WTC11 (cell line): ENCODE measurements around the gene ADAM8. TPM values are rescaled to one million over a fixed set of nuclear protein-coding genes. Genes with fewer than 3 reads are reported as not detected.
A peak's percentile ranks its signal among the peaks of the same experiment; 100 is the strongest.

ENCODE experiments used
- ATAC-seq: fragments of 200-7000 bp; cut with Tn5 transposase; 2 replicates; pipeline ENCODE4 v1.10.0; 2021; ENCODE audit warnings: mild to moderate bottlenecking, moderate library complexity
- CTCF ChIA-PET: fragments of 300-600 bp; sonication (Branson Sonifier 250); formaldehyde crosslinking; loops from one replicate; lab custom pipeline; 2021; ENCODE audit warnings: antibody characterized with exemption; lab: Charles Lee
- POLR2A ChIA-PET: fragments of 350-600 bp; sonication (Branson Sonifier 250); formaldehyde crosslinking; loops from one replicate; lab custom pipeline; 2021; ENCODE audit warnings: antibody characterized with exemption; lab: Charles Lee
- DNase-seq: peaks from one replicate; pipeline ENCODE4 v3.0.0; 2021; ENCODE audit warnings: low spot score
- H3K27ac Mint-ChIP-seq: 2 replicates; pipeline ENCODE4 v1.8.0; 2021; ENCODE audit warnings: mixed read lengths
- H3K27me3 Mint-ChIP-seq: 2 replicates; pipeline ENCODE4 v1.8.0; 2021; ENCODE audit warnings: low read depth, mild to moderate bottlenecking, moderate library complexity, mixed read lengths
- H3K36me3 Mint-ChIP-seq: 2 replicates; pipeline ENCODE4 v1.8.0; 2021; ENCODE audit warnings: mixed read lengths
- H3K4me1 Mint-ChIP-seq: 2 replicates; pipeline ENCODE4 v1.8.0; 2022; ENCODE audit warnings: mixed read lengths
- H3K4me3 Mint-ChIP-seq: 2 replicates; pipeline ENCODE4 v1.8.0; 2021; ENCODE audit warnings: mild to moderate bottlenecking, moderate library complexity, mixed read lengths
- H3K9me3 Mint-ChIP-seq: 2 replicates; pipeline ENCODE4 v1.8.0; 2021; ENCODE audit warnings: mixed read lengths
- CBFB ChIP-seq: sonication (generic); formaldehyde crosslinking; IDR thresholded peaks from 2 replicates; pipeline ENCODE4 v1.8.1; 2022; ENCODE audit warnings: mild to moderate bottlenecking, low read depth, missing genetic modification reagents
- CREB1 ChIP-seq: sonication (generic); formaldehyde crosslinking; IDR thresholded peaks from 2 replicates; pipeline ENCODE4 v1.8.0; 2023; ENCODE audit warnings: mild to moderate bottlenecking, missing genetic modification reagents
- CREM ChIP-seq: sonication (generic); formaldehyde crosslinking; IDR thresholded peaks from 2 replicates; pipeline ENCODE4 v1.8.1; 2022; ENCODE audit warnings: mild to moderate bottlenecking, missing genetic modification reagents, moderate library complexity
- CTCF ChIP-seq: fragments of 200-600 bp; IDR thresholded peaks from 2 replicates; pipeline ENCODE4 v1.8.0; 2022; ENCODE audit warnings: antibody characterized with exemption
- ELF4 ChIP-seq: sonication (generic); formaldehyde crosslinking; IDR thresholded peaks from 2 replicates; pipeline ENCODE4 v1.8.1; 2022; ENCODE audit warnings: low read depth, mild to moderate bottlenecking, moderate library complexity, missing genetic modification reagents
- EMX1 ChIP-seq: fragments of 250-450 bp; sonication (Bioruptor Pico); IDR thresholded peaks from 2 replicates; pipeline ENCODE4 v1.8.0; 2021; ENCODE audit warnings: mild to moderate bottlenecking
- ESRRA ChIP-seq: sonication (generic); formaldehyde crosslinking; IDR thresholded peaks from 2 replicates; pipeline ENCODE4 v1.8.1; 2022; ENCODE audit warnings: mild to moderate bottlenecking, missing genetic modification reagents, borderline replicate concordance
- ETV6 ChIP-seq: sonication (generic); formaldehyde crosslinking; IDR thresholded peaks from 2 replicates; pipeline ENCODE4 v1.8.1; 2022; ENCODE audit warnings: mild to moderate bottlenecking, missing genetic modification reagents
- HMGXB4 ChIP-seq: sonication (generic); formaldehyde crosslinking; IDR thresholded peaks from 2 replicates; pipeline ENCODE4 v1.8.1; 2023; ENCODE audit warnings: mild to moderate bottlenecking, moderate library complexity, missing genetic modification reagents
- MYBL2 ChIP-seq: sonication (generic); formaldehyde crosslinking; IDR thresholded peaks from 2 replicates; pipeline ENCODE4 v1.8.1; 2023; ENCODE audit warnings: mild to moderate bottlenecking, moderate library complexity, missing genetic modification reagents
- NFATC4 ChIP-seq: fragments of 250-450 bp; sonication (Bioruptor Pico); IDR thresholded peaks from 2 replicates; pipeline ENCODE4 v1.9.0; 2021; ENCODE audit warnings: mild to moderate bottlenecking
- NFYB ChIP-seq: sonication (generic); formaldehyde crosslinking; conservative IDR thresholded peaks from 2 replicates; pipeline ENCODE4 v1.8.0; 2022; ENCODE audit warnings: low read depth, missing genetic modification reagents
- NR2C2 ChIP-seq: sonication (generic); formaldehyde crosslinking; IDR thresholded peaks from 2 replicates; pipeline ENCODE4 v1.8.0; 2022; ENCODE audit warnings: mild to moderate bottlenecking, missing genetic modification reagents
- SMAD3 ChIP-seq: sonication (generic); formaldehyde crosslinking; IDR thresholded peaks from 2 replicates; pipeline ENCODE4 v1.8.0; 2022; ENCODE audit warnings: missing genetic modification reagents, mild to moderate bottlenecking, borderline replicate concordance
- SMAD4 ChIP-seq: sonication (generic); formaldehyde crosslinking; IDR thresholded peaks from 2 replicates; pipeline ENCODE4 v1.8.0; 2022; ENCODE audit warnings: mild to moderate bottlenecking, missing genetic modification reagents
- TCF7 ChIP-seq: sonication (generic); formaldehyde crosslinking; IDR thresholded peaks from 2 replicates; pipeline ENCODE4 v1.8.0; 2022; ENCODE audit warnings: mild to moderate bottlenecking, low read depth, missing genetic modification reagents, moderate library complexity
- ZBTB21 ChIP-seq: sonication (generic); formaldehyde crosslinking; IDR thresholded peaks from 2 replicates; pipeline ENCODE4 v1.8.1; 2023; ENCODE audit warnings: mild to moderate bottlenecking, missing genetic modification reagents, borderline replicate concordance
- ZNF232 ChIP-seq: sonication (generic); formaldehyde crosslinking; IDR thresholded peaks from 2 replicates; pipeline ENCODE4 v1.8.0; 2022; ENCODE audit warnings: mild to moderate bottlenecking, missing genetic modification reagents
- ZNF423 ChIP-seq: fragments of 250-450 bp; sonication (Bioruptor Pico); IDR thresholded peaks from 2 replicates; pipeline ENCODE4 v2.1.2; 2022; ENCODE audit warnings: mild to moderate bottlenecking, moderate library complexity
- ZNF671 ChIP-seq: fragments of 250-450 bp; sonication (Bioruptor Pico); IDR thresholded peaks from 2 replicates; pipeline ENCODE4 v1.8.0; 2021; ENCODE audit warnings: mild to moderate bottlenecking
- total RNA-seq: library from RNA; stranded (reverse); gene quantifications from 3 replicates; pipeline ENCODE4 v1.2.3, GENCODE V29; 2021
- TF ChIP-seq, protein P1 (sequence below): sonication (generic); formaldehyde crosslinking; conservative IDR thresholded peaks from 2 replicates; pipeline ENCODE4 v1.8.1; 2022; ENCODE audit warnings: mild to moderate bottlenecking, missing genetic modification reagents
- TF ChIP-seq, protein P2 (sequence below): sonication (generic); formaldehyde crosslinking; IDR thresholded peaks from 2 replicates; pipeline ENCODE4 v1.8.1; 2022; ENCODE audit warnings: low read depth, missing genetic modification reagents, borderline replicate concordance
- TF ChIP-seq, protein P3 (sequence below): sonication (generic); formaldehyde crosslinking; IDR thresholded peaks from 2 replicates; pipeline ENCODE4 v1.8.0; 2023; ENCODE audit warnings: missing genetic modification reagents, mild to moderate bottlenecking, borderline replicate concordance

Gene ADAM8
- total RNA-seq, 1 experiment from 2014 or later, result 7.2 TPM

DNA sequence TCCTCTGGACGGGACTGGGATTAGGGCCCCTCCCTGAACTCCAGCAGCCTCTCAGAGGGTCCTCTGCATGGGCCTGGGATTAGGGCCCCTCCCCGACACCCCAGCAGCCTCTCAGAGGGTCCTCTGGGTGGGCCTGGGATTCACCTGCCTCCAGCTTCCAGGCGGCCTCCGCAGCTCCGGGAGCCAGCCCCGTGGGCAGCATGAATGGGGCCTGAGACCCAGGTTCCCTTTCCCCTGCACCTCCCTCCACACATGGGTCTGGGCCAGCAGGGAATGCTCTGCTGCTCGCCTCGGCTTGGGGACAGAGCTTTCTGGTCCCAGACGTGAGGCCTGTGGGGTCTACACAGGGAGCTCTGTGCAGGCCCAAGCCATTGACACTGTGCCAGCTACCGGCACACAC lies 26.5 kb upstream of the ADAM8 start (continued):
- TF ChIP-seq CREM (CRISPR knock-in tag) (no peak), CTCF (no peak), ESRRA (no peak), CREB1 (CRISPR knock-in tag) (no peak)

DNA sequence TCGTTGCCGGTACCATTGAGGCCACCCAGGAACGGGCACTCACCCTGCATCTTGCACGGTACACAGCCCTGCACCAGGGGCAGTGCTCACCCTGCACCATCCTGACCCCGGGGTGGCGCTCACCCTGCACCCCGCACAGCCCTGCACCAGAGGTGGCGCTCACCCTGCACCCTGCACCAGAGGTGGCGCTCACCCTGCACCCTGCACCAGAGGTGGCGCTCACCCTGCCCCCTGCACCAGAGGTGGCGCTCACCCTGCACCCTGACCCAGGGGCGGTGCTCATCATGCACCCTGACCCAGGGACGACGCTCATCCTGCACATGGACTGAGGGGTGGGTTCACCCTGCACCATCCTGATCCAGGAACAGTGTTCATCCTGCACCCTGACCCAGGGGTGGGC lies 25.6 kb upstream of the ADAM8 start:
- no peaks in the 10 kb centered on the region for H3K9me3 Mint-ChIP-seq
- H3K4me1 Mint-ChIP-seq, result peaks cover 5% of the 10 kb centered on the region
- ChIA-PET POLR2A (no interaction called here), CTCF (interaction anchor here (0.5 to 1.6 kb wide), 2 partner anchors 27 to 45 kb away, joined by 3 to 4 read pairs; no protein-coding TSS in a partner anchor)
- DNase-seq (no peak), ATAC-seq (no peak)
- no peaks in the 10 kb centered on the region for H3K27me3 Mint-ChIP-seq
- no peak overlapping the region for H3K4me3 Mint-ChIP-seq
- TF ChIP-seq ZNF232 (CRISPR knock-in tag), result no peak
- 0 out of 2 replicates have a peak, but pooled peaks have one; percentile 31 for TF ChIP-seq TCF7 (CRISPR knock-in tag)
- H3K27ac Mint-ChIP-seq, result no peak overlapping the region
- H3K36me3 Mint-ChIP-seq, result peaks cover 41% of the 10 kb centered on the region

GRCh38 chr10:133299738-133300137 lies 23.1 kb upstream of the ADAM8 start:
- no peak for ATAC-seq
- peaks cover 54% of the 10 kb centered on the region for H3K36me3 Mint-ChIP-seq
- ChIA-PET POLR2A (no interaction called here), CTCF (interaction anchor here (0.6 to 1.3 kb wide), 2 partner anchors 30 to 53 kb away, joined by 3 read pairs; no protein-coding TSS in a partner anchor)
- no peak for DNase-seq
- no peak overlapping the region for H3K27ac Mint-ChIP-seq
- no peak overlapping the region for H3K4me3 Mint-ChIP-seq
- H3K9me3 Mint-ChIP-seq, result no peaks in the 10 kb centered on the region
- TF ChIP-seq NFATC4 (no peak), CBFB (no peak), ZNF423 (no peak), EMX1 (no peak), SMAD4 (CRISPR knock-in tag) (no peak), SMAD3 (CRISPR knock-in tag) (no peak), MYBL2 (CRISPR knock-in tag) (no peak), ZNF671 (no peak), ZBTB21 (CRISPR knock-in tag) (no peak)
- TF ChIP-seq, protein P1, sequence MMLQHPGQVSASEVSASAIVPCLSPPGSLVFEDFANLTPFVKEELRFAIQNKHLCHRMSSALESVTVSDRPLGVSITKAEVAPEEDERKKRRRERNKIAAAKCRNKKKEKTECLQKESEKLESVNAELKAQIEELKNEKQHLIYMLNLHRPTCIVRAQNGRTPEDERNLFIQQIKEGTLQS (CRISPR knock-in tag), result no peak
- H3K4me1 Mint-ChIP-seq, result no peaks in the 10 kb centered on the region
- no peaks in the 10 kb centered on the region for H3K27me3 Mint-ChIP-seq

DNA sequence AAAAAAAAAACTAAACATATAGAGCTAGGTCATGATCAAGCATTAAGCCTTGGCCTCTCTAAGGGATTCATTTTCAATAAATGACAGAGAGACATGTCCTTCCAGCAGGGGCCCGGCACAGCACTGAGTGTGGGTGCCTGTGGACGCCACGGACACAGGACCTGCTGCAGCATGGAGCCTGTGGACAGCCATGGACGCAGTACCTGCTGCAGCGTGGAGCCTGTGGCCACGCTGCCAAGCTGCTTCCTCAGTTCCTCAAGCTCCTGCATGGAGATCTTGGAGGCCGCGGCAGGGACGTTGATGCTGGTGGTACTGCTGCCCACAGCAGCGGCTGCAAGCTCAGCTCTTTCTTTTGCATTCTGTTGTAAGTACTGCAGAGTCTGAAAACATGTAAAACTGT lies 22.6 kb upstream of the ADAM8 start:
- H3K27ac Mint-ChIP-seq, result no peak overlapping the region
- H3K4me3 Mint-ChIP-seq, result no peak overlapping the region
- DNase-seq (no peak), ATAC-seq (no peak)
- ChIA-PET CTCF (interaction anchor here (1.3 kb wide), 1 partner anchor 31 kb away, joined by 3 read pairs; no protein-coding TSS in a partner anchor), POLR2A (no interaction called here)
- no peaks in the 10 kb centered on the region for H3K4me1 Mint-ChIP-seq
- H3K9me3 Mint-ChIP-seq, result no peaks in the 10 kb centered on the region
- H3K27me3 Mint-ChIP-seq, result no peaks in the 10 kb centered on the region
- H3K36me3 Mint-ChIP-seq, result peaks cover 58% of the 10 kb centered on the region
- TF ChIP-seq ETV6 (CRISPR knock-in tag) (no peak), HMGXB4 (CRISPR knock-in tag) (no peak), CBFB (no peak), ZNF423 (no peak), NFATC4 (no peak), NFYB (CRISPR knock-in tag) (no peak), ELF4 (no peak), NR2C2 (CRISPR knock-in tag) (no peak)
- TF ChIP-seq, protein P2, sequence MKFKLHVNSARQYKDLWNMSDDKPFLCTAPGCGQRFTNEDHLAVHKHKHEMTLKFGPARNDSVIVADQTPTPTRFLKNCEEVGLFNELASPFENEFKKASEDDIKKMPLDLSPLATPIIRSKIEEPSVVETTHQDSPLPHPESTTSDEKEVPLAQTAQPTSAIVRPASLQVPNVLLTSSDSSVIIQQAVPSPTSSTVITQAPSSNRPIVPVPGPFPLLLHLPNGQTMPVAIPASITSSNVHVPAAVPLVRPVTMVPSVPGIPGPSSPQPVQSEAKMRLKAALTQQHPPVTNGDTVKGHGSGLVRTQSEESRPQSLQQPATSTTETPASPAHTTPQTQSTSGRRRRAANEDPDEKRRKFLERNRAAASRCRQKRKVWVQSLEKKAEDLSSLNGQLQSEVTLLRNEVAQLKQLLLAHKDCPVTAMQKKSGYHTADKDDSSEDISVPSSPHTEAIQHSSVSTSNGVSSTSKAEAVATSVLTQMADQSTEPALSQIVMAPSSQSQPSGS (CRISPR knock-in tag), result no peak
- TF ChIP-seq, protein P3, sequence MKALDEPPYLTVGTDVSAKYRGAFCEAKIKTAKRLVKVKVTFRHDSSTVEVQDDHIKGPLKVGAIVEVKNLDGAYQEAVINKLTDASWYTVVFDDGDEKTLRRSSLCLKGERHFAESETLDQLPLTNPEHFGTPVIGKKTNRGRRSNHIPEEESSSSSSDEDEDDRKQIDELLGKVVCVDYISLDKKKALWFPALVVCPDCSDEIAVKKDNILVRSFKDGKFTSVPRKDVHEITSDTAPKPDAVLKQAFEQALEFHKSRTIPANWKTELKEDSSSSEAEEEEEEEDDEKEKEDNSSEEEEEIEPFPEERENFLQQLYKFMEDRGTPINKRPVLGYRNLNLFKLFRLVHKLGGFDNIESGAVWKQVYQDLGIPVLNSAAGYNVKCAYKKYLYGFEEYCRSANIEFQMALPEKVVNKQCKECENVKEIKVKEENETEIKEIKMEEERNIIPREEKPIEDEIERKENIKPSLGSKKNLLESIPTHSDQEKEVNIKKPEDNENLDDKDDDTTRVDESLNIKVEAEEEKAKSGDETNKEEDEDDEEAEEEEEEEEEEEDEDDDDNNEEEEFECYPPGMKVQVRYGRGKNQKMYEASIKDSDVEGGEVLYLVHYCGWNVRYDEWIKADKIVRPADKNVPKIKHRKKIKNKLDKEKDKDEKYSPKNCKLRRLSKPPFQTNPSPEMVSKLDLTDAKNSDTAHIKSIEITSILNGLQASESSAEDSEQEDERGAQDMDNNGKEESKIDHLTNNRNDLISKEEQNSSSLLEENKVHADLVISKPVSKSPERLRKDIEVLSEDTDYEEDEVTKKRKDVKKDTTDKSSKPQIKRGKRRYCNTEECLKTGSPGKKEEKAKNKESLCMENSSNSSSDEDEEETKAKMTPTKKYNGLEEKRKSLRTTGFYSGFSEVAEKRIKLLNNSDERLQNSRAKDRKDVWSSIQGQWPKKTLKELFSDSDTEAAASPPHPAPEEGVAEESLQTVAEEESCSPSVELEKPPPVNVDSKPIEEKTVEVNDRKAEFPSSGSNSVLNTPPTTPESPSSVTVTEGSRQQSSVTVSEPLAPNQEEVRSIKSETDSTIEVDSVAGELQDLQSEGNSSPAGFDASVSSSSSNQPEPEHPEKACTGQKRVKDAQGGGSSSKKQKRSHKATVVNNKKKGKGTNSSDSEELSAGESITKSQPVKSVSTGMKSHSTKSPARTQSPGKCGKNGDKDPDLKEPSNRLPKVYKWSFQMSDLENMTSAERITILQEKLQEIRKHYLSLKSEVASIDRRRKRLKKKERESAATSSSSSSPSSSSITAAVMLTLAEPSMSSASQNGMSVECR, result no peak
